GM12865 (cell line): Measurements from ENCODE around the gene ABTB2.

Source experiments
- DNase-seq: peaks from one replicate; pipeline ENCODE4 v3.0.0; 2010; ENCODE audit warnings: low read depth
- H3K4me3 ChIP-seq: 2 replicates; pipeline ENCODE4 v1.5.1; 2011; ENCODE audit warnings: mild to moderate bottlenecking, low read depth, low read length, control low read depth
- CTCF ChIP-seq: IDR thresholded peaks from 2 replicates; pipeline ENCODE4 v1.5.1; 2011; ENCODE audit warnings: low read length, control low read depth, low read depth, inconsistent platforms; ENCODE audit not compliant: insufficient read depth; ENCODE audit errors: missing control alignments

The ABTB2 gene

GRCh38 chr11:34381775-34382174 lies 24.0 kb upstream of the ABTB2 start:
- no peak for DNase-seq
- no peak overlapping the region for H3K4me3 ChIP-seq
- TF ChIP-seq CTCF = no peak

GRCh38 chr11:34380696-34381095 lies 22.9 kb upstream of the ABTB2 start:
- TF ChIP-seq CTCF = no peak
- H3K4me3 ChIP-seq = no peak overlapping the region

GRCh38 chr11:34379539-34379938 lies 21.7 kb upstream of the ABTB2 start:
- TF ChIP-seq CTCF = no peak
- DNase-seq = no peak
- no peak overlapping the region for H3K4me3 ChIP-seq

More at GRCh38 chr11:34380696-34381095, 22.9 kb upstream of the ABTB2 start:
- DNase-seq = no peak

GRCh38 chr11:34379079-34379478 lies 21.3 kb upstream of the ABTB2 start:
- DNase-seq = no peak
- TF ChIP-seq CTCF = no peak
- H3K4me3 ChIP-seq = no peak overlapping the region

- no peak for DNase-seq
- H3K4me3 ChIP-seq = no peak overlapping the region
- no peak for TF ChIP-seq CTCF
These were observed 15.9 kb upstream of the ABTB2 start for GRCh38 chr11:34373727-34374126.

GRCh38 chr11:34366522-34366921 lies 8.7 kb upstream of the ABTB2 start:
- no peak overlapping the region for H3K4me3 ChIP-seq
- DNase-seq = peak; percentile 73
- peak; percentile 34 for TF ChIP-seq CTCF

GRCh38 chr11:34364102-34364501 lies 6.3 kb upstream of the ABTB2 start:
- no peak overlapping the region for H3K4me3 ChIP-seq
- no peak for DNase-seq
- TF ChIP-seq CTCF = no peak
